Adipocyte (in vitro differentiated cells): ENCODE data around the gene ZNF585A.
"Not testable (repeated sequence)": the region's sequence is repeated elsewhere in the genome, so short reads cannot be mapped to it uniquely, and the experiment has no call there.

Source experiments
- DNase-seq: peaks from one replicate; pipeline ENCODE4 v3.0.0-alpha.2; 2015; ENCODE audit warnings: low read depth
- H3K27me3 ChIP-seq: replicated peaks from 2 replicates; pipeline ENCODE4 v1.7.0; 2013; ENCODE audit warnings: mild to moderate bottlenecking, low read length, moderate library complexity; ENCODE audit not compliant: control insufficient read depth, insufficient read depth
- H3K36me3 ChIP-seq: 2 replicates; pipeline ENCODE4 v1.7.0; 2013; ENCODE audit warnings: low read length, mild to moderate bottlenecking, moderate library complexity; ENCODE audit not compliant: control insufficient read depth, insufficient read depth, severe bottlenecking
- H3K4me1 ChIP-seq: 2 replicates; pipeline ENCODE4 v1.7.0; 2013; ENCODE audit warnings: mild to moderate bottlenecking, low read length, moderate library complexity; ENCODE audit not compliant: control insufficient read depth, insufficient read depth
- H3K4me3 ChIP-seq: 2 replicates; pipeline ENCODE4 v1.7.0; 2013; ENCODE audit warnings: mild to moderate bottlenecking, low read length, moderate library complexity
- H3K9ac ChIP-seq: 2 replicates; pipeline ENCODE4 v1.7.0; 2013; ENCODE audit warnings: mild to moderate bottlenecking, low read length, moderate library complexity
- H3K9me3 ChIP-seq: 2 replicates; pipeline ENCODE4 v1.7.0; 2013; ENCODE audit warnings: mild to moderate bottlenecking, low read length, moderate library complexity; ENCODE audit not compliant: control insufficient read depth

The ZNF585A gene

DNA sequence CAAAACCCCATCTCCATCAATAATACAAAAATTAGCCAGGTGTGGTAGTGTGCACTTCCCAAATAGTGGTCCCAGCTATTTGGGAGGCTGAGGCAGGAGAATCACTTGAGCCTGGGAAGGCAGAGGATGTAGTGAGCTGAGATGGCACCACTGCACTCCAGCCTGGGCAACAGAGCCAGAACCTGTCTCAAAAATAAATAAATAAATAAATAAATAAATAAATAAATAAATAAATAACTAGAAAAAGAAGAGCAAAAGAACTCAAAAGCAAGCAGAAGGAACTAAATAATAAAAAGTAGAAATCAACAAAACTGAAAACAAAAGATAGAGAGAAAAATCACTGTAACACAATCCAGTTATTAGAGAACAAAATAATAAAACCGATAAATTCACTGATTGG, 12.3 kb downstream of the ZNF585A start:
- Histone ChIP-seq H3K27me3 (no peaks in the 10 kb centered on the region), H3K9me3 (peaks cover 95% of the 10 kb centered on the region), H3K36me3 (peaks cover 84% of the 10 kb centered on the region), H3K4me3 (peak overlapping the region; percentile 58), H3K4me1 (no peaks in the 10 kb centered on the region), H3K9ac (no peak overlapping the region)
- no peak for DNase-seq

- Histone ChIP-seq H3K9me3 (peaks cover 96% of the 10 kb centered on the region), H3K27me3 (no peaks in the 10 kb centered on the region)
Observed at GRCh38 chr19:37148214-37148613, 24.3 kb downstream of the ZNF585A start.

DNA sequence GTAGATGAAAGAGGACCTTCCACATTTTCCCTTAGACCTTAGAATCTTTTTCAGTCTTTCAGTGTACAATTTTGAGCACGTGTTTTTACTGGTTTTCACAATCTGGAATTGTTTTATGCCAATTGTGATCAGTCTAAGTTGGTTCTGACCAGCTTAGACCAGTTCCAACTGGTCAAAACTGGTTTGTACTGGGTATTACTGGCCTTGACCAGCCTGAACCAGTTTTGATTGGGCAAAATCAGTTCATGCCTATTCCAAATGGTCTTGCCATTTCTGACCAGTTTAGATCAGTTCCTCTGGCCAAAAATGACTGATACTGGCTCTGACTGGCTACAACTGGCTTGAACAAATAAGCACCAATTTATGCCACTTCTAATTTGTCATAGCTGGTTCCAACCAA, 36.4 kb downstream of the ZNF585A start:
- DNase-seq = no peak
- Histone ChIP-seq H3K9me3 (peaks cover 95% of the 10 kb centered on the region), H3K4me3 (peak overlapping the region; percentile 46), H3K36me3 (peaks cover under 1% of the 10 kb centered on the region), H3K27me3 (no peaks in the 10 kb centered on the region), H3K9ac (no peak overlapping the region), H3K4me1 (no peaks in the 10 kb centered on the region)

More at GRCh38 chr19:37148214-37148613, 24.3 kb downstream of the ZNF585A start:
- Histone ChIP-seq H3K4me1 (no peaks in the 10 kb centered on the region), H3K4me3 (peak overlapping the region; percentile 60), H3K36me3 (peaks cover 55% of the 10 kb centered on the region), H3K9ac (no peak overlapping the region)
- no peak for DNase-seq

DNA sequence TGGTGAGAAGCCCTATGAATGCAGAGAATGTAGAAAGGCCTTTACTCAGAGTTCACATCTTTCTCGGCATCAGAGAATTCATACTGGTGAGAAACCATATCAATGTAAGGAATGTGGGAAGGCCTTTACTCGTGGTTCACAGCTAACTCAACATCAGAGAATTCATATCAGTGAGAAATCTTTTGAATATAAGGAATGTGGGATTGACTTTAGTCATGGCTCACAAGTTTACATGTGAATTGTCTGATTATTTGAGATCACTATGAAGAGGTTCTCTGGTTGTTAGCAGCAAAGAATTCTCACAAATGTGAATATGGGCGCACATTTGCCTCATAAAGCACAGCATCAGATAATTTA, 43.7 kb downstream of the ZNF585A start:
- no peak for DNase-seq
- H3K36me3 ChIP-seq = peaks cover 55% of the 10 kb centered on the region
- peaks cover 98% of the 10 kb centered on the region for H3K9me3 ChIP-seq
- H3K4me3 ChIP-seq = peak overlapping the region; percentile 75
- H3K9ac ChIP-seq = no peak overlapping the region
- H3K4me1 ChIP-seq = no peaks in the 10 kb centered on the region
- H3K27me3 ChIP-seq = no peaks in the 10 kb centered on the region

DNA sequence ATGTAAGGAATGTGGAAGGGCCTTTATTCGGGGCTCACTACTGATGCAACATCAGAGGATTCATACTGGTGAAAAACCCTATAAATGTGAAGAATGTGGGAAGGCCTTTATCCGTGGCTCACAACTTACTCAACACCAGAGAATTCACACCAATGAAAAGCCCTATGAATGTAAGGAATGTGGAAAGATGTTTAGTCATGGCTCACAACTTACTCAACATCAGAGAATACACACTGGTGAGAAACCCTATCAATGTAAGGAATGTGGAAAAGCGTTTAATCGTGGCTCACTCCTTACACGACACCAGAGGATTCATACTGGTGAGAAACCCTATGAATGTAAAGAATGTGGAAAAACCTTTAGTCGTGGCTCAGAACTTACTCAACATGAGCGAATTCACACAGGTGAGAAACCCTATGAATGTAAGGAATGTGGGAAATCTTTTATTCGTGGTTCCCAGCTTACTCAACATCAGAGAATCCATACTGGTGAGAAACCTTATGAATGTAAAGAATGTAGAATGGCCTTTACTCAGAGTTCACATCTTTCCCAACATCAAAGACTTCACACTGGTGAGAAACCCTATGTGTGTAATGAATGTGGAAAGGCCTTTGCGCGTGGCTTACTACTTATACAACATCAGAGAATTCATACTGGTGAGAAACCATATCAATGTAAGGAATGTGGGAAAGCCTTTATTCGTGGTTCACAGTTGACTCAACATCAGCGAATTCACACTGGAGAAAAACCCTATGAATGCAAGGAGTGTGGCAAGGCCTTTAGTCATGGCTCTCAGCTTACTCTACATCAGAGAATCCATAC, 44.3 kb downstream of the ZNF585A start:
- Histone ChIP-seq H3K9ac (no peak overlapping the region), H3K4me3 (peak overlapping the region; percentile 75), H3K9me3 (peaks cover 97% of the 10 kb centered on the region), H3K4me1 (no peaks in the 10 kb centered on the region), H3K27me3 (no peaks in the 10 kb centered on the region), H3K36me3 (peaks cover 55% of the 10 kb centered on the region)
- no peak for DNase-seq

DNA sequence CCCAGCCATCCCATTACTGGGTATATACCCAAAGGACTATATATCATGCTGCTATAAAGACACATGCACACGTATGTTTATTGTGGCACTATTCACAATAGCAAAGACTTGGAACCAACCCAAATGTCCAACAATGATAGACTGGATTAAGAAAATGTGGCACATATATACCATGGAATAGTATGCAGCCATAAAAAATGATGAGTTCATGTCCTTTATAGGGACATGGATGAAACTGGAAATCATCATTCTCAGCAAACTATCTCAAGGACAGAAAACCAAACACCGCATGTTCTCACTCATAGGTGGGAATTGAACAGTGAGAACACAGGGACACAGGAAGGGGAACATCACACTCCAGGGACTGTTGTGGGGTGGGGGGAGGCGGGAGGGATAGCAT, 50.4 kb downstream of the ZNF585A start:
- not testable (repeated sequence) for H3K4me1 ChIP-seq, H3K9ac ChIP-seq, DNase-seq, H3K27me3 ChIP-seq, H3K4me3 ChIP-seq
- Histone ChIP-seq H3K9me3 (peaks cover 54% of the 10 kb centered on the region), H3K36me3 (peaks cover 15% of the 10 kb centered on the region)

GRCh38 chr19:37114001-37114400, 58.5 kb downstream of the ZNF585A start:
- Histone ChIP-seq H3K27me3 (no peaks in the 10 kb centered on the region), H3K9me3 (peaks cover 87% of the 10 kb centered on the region)
- DNase-seq = no peak

GRCh38 chr19:37111753-37112152, 60.7 kb downstream of the ZNF585A start:
- H3K4me3 ChIP-seq = peak overlapping the region; percentile 74
- not testable (repeated sequence) for H3K4me1 ChIP-seq, DNase-seq, H3K27me3 ChIP-seq, H3K9ac ChIP-seq
- H3K36me3 ChIP-seq = peaks cover 82% of the 10 kb centered on the region
- peaks cover 99% of the 10 kb centered on the region for H3K9me3 ChIP-seq

More at GRCh38 chr19:37114001-37114400, 58.5 kb downstream of the ZNF585A start:
- peak overlapping the region; percentile 74 for H3K4me3 ChIP-seq
- no peak overlapping the region for H3K9ac ChIP-seq
- no peaks in the 10 kb centered on the region for H3K4me1 ChIP-seq
- H3K36me3 ChIP-seq = peaks cover 63% of the 10 kb centered on the region

DNA sequence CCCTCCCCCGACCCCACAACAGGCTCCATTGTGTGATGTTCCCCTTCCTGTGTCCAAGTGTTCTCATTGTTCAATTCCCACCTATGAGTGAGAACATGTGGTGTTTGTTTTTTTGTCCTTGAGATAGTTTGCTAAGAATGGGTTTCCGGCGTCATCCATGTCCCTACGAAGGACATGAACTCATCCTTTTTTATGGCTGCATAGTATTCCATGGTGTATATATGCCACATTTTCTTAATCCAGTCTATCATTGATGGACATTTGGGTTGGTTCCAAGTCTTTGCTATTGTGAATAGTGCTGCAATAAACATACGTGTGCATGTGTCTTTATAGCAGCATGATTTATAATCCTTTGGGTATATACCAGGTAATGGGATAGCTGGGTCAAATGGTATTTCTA, 68.4 kb downstream of the ZNF585A start:
- H3K9ac ChIP-seq, H3K4me3 ChIP-seq, DNase-seq, H3K4me1 ChIP-seq, H3K27me3 ChIP-seq: not testable (repeated sequence)
- peaks cover 70% of the 10 kb centered on the region for H3K9me3 ChIP-seq
- peaks cover 63% of the 10 kb centered on the region for H3K36me3 ChIP-seq

DNA sequence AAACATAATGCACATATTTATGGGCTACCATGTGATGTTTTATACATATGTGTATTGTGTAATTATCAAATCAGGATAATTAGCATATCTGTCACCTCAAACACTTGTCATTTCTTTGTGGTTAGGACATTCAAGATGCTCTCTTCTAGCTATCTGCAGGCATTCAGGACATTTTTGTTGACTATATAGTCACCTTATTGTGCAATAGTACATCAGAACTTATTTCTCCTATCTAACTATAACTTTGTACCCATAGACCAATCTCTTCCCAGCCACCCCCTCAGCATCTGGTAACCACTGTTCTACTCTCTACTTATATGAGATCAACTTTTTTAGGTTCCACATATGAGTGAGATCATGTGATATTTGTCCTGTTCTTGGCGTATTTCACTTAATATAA, 73.9 kb downstream of the ZNF585A start:
- peaks cover 87% of the 10 kb centered on the region for H3K36me3 ChIP-seq
- H3K9me3 ChIP-seq = peaks cover 94% of the 10 kb centered on the region
- no peak overlapping the region for H3K9ac ChIP-seq
- no peaks in the 10 kb centered on the region for H3K4me1 ChIP-seq
- peak overlapping the region; percentile 9 for H3K4me3 ChIP-seq
- H3K27me3 ChIP-seq = no peaks in the 10 kb centered on the region
- DNase-seq = no peak

GRCh38 chr19:37095859-37096258, 76.6 kb downstream of the ZNF585A start:
- H3K4me1 ChIP-seq = no peaks in the 10 kb centered on the region
- peak overlapping the region; percentile 56 for H3K4me3 ChIP-seq
- H3K9ac ChIP-seq = no peak overlapping the region
- DNase-seq = no peak
- H3K27me3 ChIP-seq = no peaks in the 10 kb centered on the region
- H3K36me3 ChIP-seq = peaks cover 89% of the 10 kb centered on the region
- peaks cover 95% of the 10 kb centered on the region for H3K9me3 ChIP-seq
